Mucosa of rectum (tissue), 2 donors: Measurements from ENCODE around the gene GRIA2.

ENCODE experiments used
- H3K27ac ChIP-seq, 2 donors: one replicate each; pipeline ENCODE4 v1.7.0; 2013; ENCODE audit warnings: inconsistent platforms in 2 of 2, low read depth in 2 of 2, low read length in 2 of 2
- H3K27me3 ChIP-seq, 2 donors: one replicate each; pipeline ENCODE4 v1.7.0; 2013; ENCODE audit warnings: low read length in 2 of 2; ENCODE audit not compliant: control insufficient read depth in 2 of 2, insufficient read depth in 2 of 2
- H3K36me3 ChIP-seq, 2 donors: one replicate each; pipeline ENCODE4 v1.7.0; 2013; ENCODE audit warnings: low read length in 2 of 2; ENCODE audit not compliant: control insufficient read depth in 2 of 2, insufficient read depth in 2 of 2
- H3K4me1 ChIP-seq, 2 donors: one replicate each; pipeline ENCODE4 v1.7.0; 2013; ENCODE audit warnings: low read length in 2 of 2, mild to moderate bottlenecking in 1 of 2; ENCODE audit not compliant: control insufficient read depth in 2 of 2, insufficient read depth in 2 of 2
- H3K4me3 ChIP-seq, 2 donors: one replicate each; pipeline ENCODE4 v1.7.0; 2013; ENCODE audit warnings: low read length in 2 of 2
- H3K9ac ChIP-seq, 2 donors: one replicate each; pipeline ENCODE4 v1.7.0; 2013; ENCODE audit warnings: low read length in 2 of 2, low read depth in 1 of 2, mild to moderate bottlenecking in 1 of 2
- H3K9me3 ChIP-seq, 2 donors: one replicate each; pipeline ENCODE4 v1.7.0; 2013; ENCODE audit warnings: low read length in 2 of 2; ENCODE audit not compliant: control insufficient read depth in 2 of 2
- donor health status: healthy.
- donor health status: Normal muscosa, but diverticular disease.

Gene GRIA2

DNA sequence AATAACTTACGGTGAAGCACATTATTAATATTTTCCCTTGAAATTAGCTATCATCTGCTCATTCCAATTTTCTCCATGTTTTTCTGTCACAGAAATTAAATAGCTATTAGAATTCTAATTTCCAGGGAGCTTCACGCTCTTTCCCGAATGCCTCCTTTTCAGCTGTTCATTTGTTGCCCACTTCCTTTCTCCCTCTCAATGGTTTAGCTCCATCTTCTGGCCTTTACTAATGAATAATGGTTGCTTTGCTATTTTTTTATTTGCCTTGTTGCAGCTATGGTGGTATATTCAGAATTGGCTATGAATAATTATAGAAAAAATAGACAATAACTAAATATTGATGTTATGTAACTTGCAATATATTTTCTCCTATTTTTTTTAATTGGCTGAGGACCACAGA, 70.5 kb downstream of the GRIA2 start:
- no peaks in the 10 kb centered on the region for H3K9me3 ChIP-seq
- H3K4me1 ChIP-seq = no peaks in the 10 kb centered on the region
- H3K27ac ChIP-seq = no peak overlapping the region
- no peaks in the 10 kb centered on the region for H3K36me3 ChIP-seq
- no peaks in the 10 kb centered on the region for H3K27me3 ChIP-seq
- H3K4me3 ChIP-seq = no peak overlapping the region
- no peak overlapping the region for H3K9ac ChIP-seq

DNA sequence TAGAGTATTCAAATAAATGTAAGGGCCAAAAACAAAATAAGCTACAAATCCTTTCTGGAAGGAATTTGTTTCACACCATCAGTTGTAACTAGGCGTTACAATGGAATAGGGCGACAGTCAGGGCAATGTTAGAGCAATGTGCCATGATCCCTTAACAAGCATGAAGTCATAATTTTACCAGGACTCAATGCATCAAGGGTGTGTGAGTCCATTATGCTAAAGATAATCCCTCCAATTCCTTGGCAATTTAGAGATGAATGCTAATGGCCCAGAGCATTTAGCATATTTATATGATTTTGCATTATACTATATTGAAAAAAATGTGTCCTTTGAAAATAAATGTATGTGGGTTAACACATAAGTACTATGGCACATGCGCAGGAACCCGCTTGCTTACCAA, 73.1 kb downstream of the GRIA2 start:
- Histone ChIP-seq H3K9me3 (no peaks in the 10 kb centered on the region), H3K36me3 (no peaks in the 10 kb centered on the region), H3K27me3 (no peaks in the 10 kb centered on the region), H3K4me1 (no peaks in the 10 kb centered on the region), H3K27ac (no peak overlapping the region), H3K9ac (no peak overlapping the region), H3K4me3 (no peak overlapping the region)

DNA sequence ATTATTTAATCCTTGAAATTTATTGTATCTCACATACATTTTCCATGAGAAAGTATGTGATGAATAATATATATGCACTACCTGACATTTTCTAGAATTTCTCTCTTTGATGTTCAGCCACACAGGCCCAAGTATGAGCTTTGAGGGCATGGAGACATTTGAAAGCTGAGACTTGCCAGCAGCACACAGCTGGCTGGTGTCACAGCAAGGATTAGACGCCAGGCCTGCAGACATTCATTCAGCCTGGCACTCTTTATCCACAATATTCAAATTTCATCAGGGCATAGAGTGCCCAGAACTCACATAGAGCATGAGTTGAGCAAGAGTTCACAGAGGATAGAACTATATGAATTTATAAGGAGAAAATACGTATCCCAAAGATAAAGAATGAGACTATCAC, 74.0 kb downstream of the GRIA2 start:
- Histone ChIP-seq H3K4me3 (no peak overlapping the region), H3K4me1 (no peaks in the 10 kb centered on the region), H3K9me3 (no peaks in the 10 kb centered on the region), H3K27me3 (no peaks in the 10 kb centered on the region), H3K27ac (no peak overlapping the region), H3K36me3 (no peaks in the 10 kb centered on the region), H3K9ac (no peak overlapping the region)

DNA sequence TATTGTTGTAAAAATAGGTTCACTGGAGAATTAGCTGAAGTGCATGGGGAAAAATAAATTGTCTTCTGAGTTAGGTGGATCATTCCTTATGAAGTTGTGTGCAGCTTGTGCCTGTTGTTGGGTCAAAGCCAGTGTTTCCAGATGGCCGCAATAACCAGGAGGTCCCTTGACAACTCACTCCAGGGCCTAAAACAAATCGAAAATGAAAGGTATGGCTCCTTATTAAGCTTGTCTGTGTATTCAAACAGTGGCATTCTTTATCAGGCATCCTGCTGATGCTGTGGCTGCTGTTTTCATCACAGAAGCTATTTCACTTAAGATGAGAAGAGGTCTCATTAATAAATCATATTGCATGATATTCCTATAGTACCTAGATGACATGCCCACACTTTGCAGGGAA, 80.2 kb downstream of the GRIA2 start:
- Histone ChIP-seq H3K27ac (no peak overlapping the region), H3K4me3 (no peak overlapping the region), H3K27me3 (no peaks in the 10 kb centered on the region)

DNA sequence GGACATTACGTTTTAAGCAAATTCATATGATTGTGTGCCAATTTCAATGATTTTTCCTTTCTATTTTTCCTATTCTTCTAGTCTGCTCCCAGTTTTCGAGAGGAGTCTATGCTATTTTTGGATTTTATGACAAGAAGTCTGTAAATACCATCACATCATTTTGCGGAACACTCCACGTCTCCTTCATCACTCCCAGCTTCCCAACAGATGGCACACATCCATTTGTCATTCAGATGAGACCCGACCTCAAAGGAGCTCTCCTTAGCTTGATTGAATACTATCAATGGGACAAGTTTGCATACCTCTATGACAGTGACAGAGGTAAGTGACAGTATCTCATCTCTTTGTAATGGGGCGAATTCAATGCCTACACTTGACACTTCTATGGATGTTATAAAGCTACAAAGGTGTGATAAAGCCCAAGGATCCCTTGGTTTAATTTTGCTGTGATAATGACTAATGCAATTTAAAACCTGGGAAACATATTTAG, 83.0 kb downstream of the GRIA2 start:
- Histone ChIP-seq H3K9me3 (no peaks in the 10 kb centered on the region), H3K27ac (no peak overlapping the region), H3K4me1 (no peaks in the 10 kb centered on the region), H3K36me3 (no peaks in the 10 kb centered on the region), H3K27me3 (no peaks in the 10 kb centered on the region), H3K9ac (no peak overlapping the region), H3K4me3 (no peak overlapping the region)

More for the DNA sequence above, 80.2 kb downstream of the GRIA2 start:
- Histone ChIP-seq H3K9ac (no peak overlapping the region), H3K4me1 (no peaks in the 10 kb centered on the region), H3K36me3 (no peaks in the 10 kb centered on the region), H3K9me3 (no peaks in the 10 kb centered on the region)

DNA sequence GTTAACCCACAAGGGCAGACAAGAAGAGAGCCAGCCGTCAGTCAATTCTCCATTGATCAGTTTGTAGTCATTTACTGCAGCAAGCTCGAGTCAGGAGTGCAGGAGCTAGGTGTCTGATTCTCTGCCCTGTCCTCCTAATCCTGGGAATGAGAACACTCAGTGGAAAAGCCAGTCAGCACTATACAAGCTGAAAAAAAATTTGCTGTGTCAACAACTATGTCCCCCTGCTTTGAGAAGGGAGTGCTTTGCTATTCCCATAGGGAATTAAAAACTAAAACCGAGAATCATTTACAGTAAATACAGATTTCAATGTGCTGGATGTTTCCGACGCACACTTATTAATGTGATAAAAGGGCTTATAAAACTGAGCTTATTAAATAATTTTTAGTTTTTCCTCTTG, 84.2 kb downstream of the GRIA2 start:
- no peak overlapping the region for H3K27ac ChIP-seq
- H3K9ac ChIP-seq = no peak overlapping the region
- H3K4me1 ChIP-seq = no peaks in the 10 kb centered on the region
- H3K36me3 ChIP-seq = no peaks in the 10 kb centered on the region
- H3K9me3 ChIP-seq = no peaks in the 10 kb centered on the region
- H3K27me3 ChIP-seq = no peaks in the 10 kb centered on the region
- no peak overlapping the region for H3K4me3 ChIP-seq

DNA sequence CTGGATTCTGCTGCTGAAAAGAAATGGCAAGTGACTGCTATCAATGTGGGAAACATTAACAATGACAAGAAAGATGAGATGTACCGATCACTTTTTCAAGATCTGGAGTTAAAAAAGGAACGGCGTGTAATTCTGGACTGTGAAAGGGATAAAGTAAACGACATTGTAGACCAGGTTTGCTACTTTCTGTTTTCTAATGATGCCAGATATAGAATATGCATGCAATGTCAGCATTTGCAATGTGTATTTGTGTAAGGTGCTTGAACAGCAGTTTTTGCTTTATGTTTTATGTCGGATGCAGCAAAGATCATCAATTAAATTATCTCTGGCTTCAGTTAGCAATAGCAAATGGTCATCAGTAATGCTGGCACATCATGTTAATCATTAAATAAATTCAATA, 92.2 kb downstream of the GRIA2 start:
- H3K36me3 ChIP-seq = no peaks in the 10 kb centered on the region
- H3K9me3 ChIP-seq = no peaks in the 10 kb centered on the region
- no peak overlapping the region for H3K27ac ChIP-seq
- H3K27me3 ChIP-seq = no peaks in the 10 kb centered on the region
- H3K9ac ChIP-seq = no peak overlapping the region
- H3K4me3 ChIP-seq = no peak overlapping the region
- no peaks in the 10 kb centered on the region for H3K4me1 ChIP-seq

DNA sequence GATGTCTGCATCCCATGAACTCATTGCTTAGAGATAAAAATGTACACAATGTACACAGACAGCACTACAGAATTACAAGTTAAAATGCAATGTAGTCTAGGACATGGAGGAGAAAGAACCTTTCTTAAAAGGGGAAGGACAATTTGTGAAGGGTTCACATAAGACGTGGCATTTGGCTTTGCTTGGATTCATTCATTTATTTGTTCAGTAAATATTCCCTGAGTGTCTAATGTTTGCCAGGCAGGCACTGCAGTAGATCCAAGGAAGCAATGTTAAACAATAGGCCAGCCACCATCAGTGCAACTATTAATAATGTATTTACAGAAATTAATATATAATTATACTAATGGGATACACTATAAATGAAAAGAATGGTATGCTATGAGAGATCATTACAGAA, 94.4 kb downstream of the GRIA2 start:
- no peaks in the 10 kb centered on the region for H3K36me3 ChIP-seq
- H3K9me3 ChIP-seq = no peaks in the 10 kb centered on the region
- H3K4me3 ChIP-seq = no peak overlapping the region
- H3K27me3 ChIP-seq = no peaks in the 10 kb centered on the region
- H3K4me1 ChIP-seq = no peaks in the 10 kb centered on the region
- H3K27ac ChIP-seq = no peak overlapping the region
- H3K9ac ChIP-seq = no peak overlapping the region

DNA sequence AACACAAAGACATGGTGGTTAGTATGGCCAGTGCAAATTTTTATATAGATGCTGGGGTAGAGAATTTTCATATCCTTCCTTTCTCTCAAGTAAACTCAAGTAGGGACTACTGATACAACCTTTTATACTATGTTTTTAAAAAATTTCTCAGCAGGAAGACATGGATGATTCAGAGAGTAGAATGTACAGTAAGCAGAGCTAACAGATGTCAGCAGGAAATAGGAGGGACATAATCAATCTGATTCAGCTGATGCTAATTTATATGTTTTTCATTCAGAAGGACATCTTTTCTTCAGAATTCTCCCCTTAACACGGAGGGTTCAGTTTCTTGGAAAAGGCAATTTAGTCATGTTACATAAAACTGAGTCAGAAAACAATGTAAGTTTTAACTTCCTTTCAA, 95.4 kb downstream of the GRIA2 start:
- Histone ChIP-seq H3K9me3 (no peaks in the 10 kb centered on the region), H3K27ac (no peak overlapping the region), H3K27me3 (no peaks in the 10 kb centered on the region), H3K36me3 (no peaks in the 10 kb centered on the region), H3K4me3 (no peak overlapping the region), H3K4me1 (no peaks in the 10 kb centered on the region), H3K9ac (no peak overlapping the region)

DNA sequence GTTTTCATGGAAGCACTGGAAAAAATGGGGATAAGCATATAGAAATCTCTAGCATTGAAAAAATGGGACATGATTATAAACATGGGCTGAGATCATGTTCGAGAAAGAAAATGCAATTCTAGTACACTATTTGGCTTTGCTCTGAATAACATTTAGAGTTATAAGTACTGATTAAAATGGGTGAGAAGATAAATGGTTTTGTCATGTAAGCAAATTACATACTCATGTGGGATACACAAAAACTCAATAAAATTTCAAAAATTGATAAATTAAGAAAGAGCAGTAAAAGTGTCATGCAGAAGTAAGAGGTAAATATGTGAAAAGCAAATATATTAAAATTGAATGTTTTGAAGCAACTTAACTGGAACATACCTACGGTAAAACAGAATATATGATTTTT, 99.6 kb downstream of the GRIA2 start:
- Histone ChIP-seq H3K4me3 (no peak overlapping the region), H3K9me3 (no peaks in the 10 kb centered on the region), H3K27ac (no peak overlapping the region), H3K9ac (no peak overlapping the region), H3K27me3 (no peaks in the 10 kb centered on the region), H3K36me3 (no peaks in the 10 kb centered on the region), H3K4me1 (no peaks in the 10 kb centered on the region)

DNA sequence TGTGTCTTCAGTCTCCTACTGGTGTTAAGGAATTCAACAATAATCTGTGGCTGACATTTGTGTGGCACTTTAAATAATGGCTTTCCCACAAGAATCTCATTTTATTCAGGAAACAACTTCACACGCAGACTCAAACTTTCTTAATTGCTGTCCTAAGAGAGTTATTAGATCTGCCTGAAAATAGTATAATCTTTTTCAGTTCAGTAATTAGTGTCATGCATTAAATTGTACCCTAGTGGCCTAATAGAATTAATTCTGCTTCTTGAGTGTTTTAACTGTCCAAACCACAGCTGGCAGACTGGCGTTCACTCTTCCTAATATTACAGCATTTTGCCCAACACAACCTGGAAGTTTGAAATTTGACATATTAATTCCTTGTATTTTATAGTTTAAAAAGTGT, 107.1 kb downstream of the GRIA2 start:
- no peak overlapping the region for H3K27ac ChIP-seq
- no peaks in the 10 kb centered on the region for H3K9me3 ChIP-seq
- no peaks in the 10 kb centered on the region for H3K4me1 ChIP-seq
- H3K4me3 ChIP-seq = no peak overlapping the region
- H3K27me3 ChIP-seq = no peaks in the 10 kb centered on the region
- H3K36me3 ChIP-seq = no peaks in the 10 kb centered on the region
- H3K9ac ChIP-seq = no peak overlapping the region
